HCEC 1CT (cell line): ENCODE results near the gene CACNA1C.
"Not testable (repeated sequence)": the region's sequence is repeated elsewhere in the genome, so short reads cannot be mapped to it uniquely, and the experiment has no call there.

Source experiments
- DNase-seq: peaks from one replicate; pipeline ENCODE4 v3.0.0-alpha.2; 2017

CACNA1C gene

GRCh38 chr12:2467447-2468195, 414.8 kb downstream of the CACNA1C start:
- no peak for DNase-seq

- DNase-seq = no peak
These were observed 423.2 kb downstream of the CACNA1C start for GRCh38 chr12:2475984-2476383.

- DNase-seq = no peak
These were observed 424.4 kb downstream of the CACNA1C start for GRCh38 chr12:2477009-2477766.

- no peak for DNase-seq
These were observed 427.2 kb downstream of the CACNA1C start for GRCh38 chr12:2479851-2480535.

- no peak for DNase-seq
These were observed 428.6 kb downstream of the CACNA1C start for GRCh38 chr12:2481346-2481745.

- DNase-seq = no peak
These were observed 429.2 kb downstream of the CACNA1C start for GRCh38 chr12:2481951-2482350.

GRCh38 chr12:2482938-2483660, 430.3 kb downstream of the CACNA1C start:
- DNase-seq = no peak

GRCh38 chr12:2483713-2484112, 430.9 kb downstream of the CACNA1C start:
- no peak for DNase-seq

- no peak for DNase-seq
These were observed 431.5 kb downstream of the CACNA1C start for GRCh38 chr12:2484141-2484776.

- no peak for DNase-seq
These were observed 432.9 kb downstream of the CACNA1C start for GRCh38 chr12:2485681-2486080.

- DNase-seq = no peak
These were observed 434.0 kb downstream of the CACNA1C start for GRCh38 chr12:2486796-2487195.

GRCh38 chr12:2487278-2487677, 434.5 kb downstream of the CACNA1C start:
- no peak for DNase-seq

- DNase-seq = no peak
These were observed 435.3 kb downstream of the CACNA1C start for GRCh38 chr12:2488131-2488530.

GRCh38 chr12:2488596-2488995, 435.8 kb downstream of the CACNA1C start:
- DNase-seq = no peak

- DNase-seq = no peak
These were observed 436.5 kb downstream of the CACNA1C start for GRCh38 chr12:2489275-2489674.

GRCh38 chr12:2490831-2491230, 438.0 kb downstream of the CACNA1C start:
- no peak for DNase-seq

GRCh38 chr12:2491349-2491748, 438.6 kb downstream of the CACNA1C start:
- not testable (repeated sequence) for DNase-seq

- no peak for DNase-seq
These were observed 439.4 kb downstream of the CACNA1C start for GRCh38 chr12:2492236-2492635.

- no peak for DNase-seq
These were observed 440.3 kb downstream of the CACNA1C start for GRCh38 chr12:2493086-2493485.

- DNase-seq = no peak
These were observed 441.9 kb downstream of the CACNA1C start for GRCh38 chr12:2494486-2495192.

GRCh38 chr12:2495417-2496112, 442.8 kb downstream of the CACNA1C start:
- no peak for DNase-seq
